IMR-90 (cell line): Measurements from ENCODE around the gene SLC22A2.

Experiments used
- BHLHE40 ChIP-seq: fragments of 150-350 bp; IDR thresholded peaks from 2 replicates; pipeline ENCODE4 v1.6.1; 2016; ENCODE audit warnings: mild to moderate bottlenecking, low read depth, low read length
- CEBPB ChIP-seq: IDR thresholded peaks from 2 replicates; pipeline ENCODE4 v1.6.1; 2012; ENCODE audit warnings: low read depth, low read length, improper control_type of control experiment
- CTCF ChIP-seq: conservative IDR thresholded peaks from 2 replicates; pipeline ENCODE4 v1.5.1; 2012; ENCODE audit warnings: mild to moderate bottlenecking, low read depth, low read length, improper control_type of control experiment
- ELK1 ChIP-seq: fragments of 150-350 bp; IDR thresholded peaks from 2 replicates; pipeline ENCODE4 v1.6.1; 2016; ENCODE audit warnings: low read depth, mild to moderate bottlenecking, low read length, moderate library complexity, borderline replicate concordance
- MAFK ChIP-seq: IDR thresholded peaks from 2 replicates; pipeline ENCODE4 v1.6.1; 2012; ENCODE audit warnings: low read depth, low read length, improper control_type of control experiment
- MXI1 ChIP-seq: IDR thresholded peaks from 2 replicates; pipeline ENCODE4 v1.6.1; 2012; ENCODE audit warnings: low read depth, mild to moderate bottlenecking, low read length, moderate library complexity, borderline replicate concordance
- POLR2A ChIP-seq: IDR thresholded peaks from 2 replicates; pipeline ENCODE4 v1.6.1; 2012; ENCODE audit warnings: mild to moderate bottlenecking, low read depth, low read length
- RAD21 ChIP-seq: IDR thresholded peaks from 2 replicates; pipeline ENCODE4 v1.6.1; 2012; ENCODE audit warnings: low read length, improper control_type of control experiment
- RCOR1 ChIP-seq: IDR thresholded peaks from 2 replicates; pipeline ENCODE4 v1.6.1; 2012; ENCODE audit warnings: mild to moderate bottlenecking, low read length, improper control_type of control experiment; ENCODE audit not compliant: insufficient replicate concordance
- SMC3 ChIP-seq: fragments of 150-350 bp; IDR thresholded peaks from 2 replicates; pipeline ENCODE4 v1.6.1; 2016; ENCODE audit warnings: low read depth, mild to moderate bottlenecking, antibody characterized with exemption, low read length, moderate library complexity
- TF ChIP-seq, protein P1 (sequence below): fragments of 150-350 bp; IDR thresholded peaks from 2 replicates; pipeline ENCODE4 v1.6.1; 2017; ENCODE audit warnings: mild to moderate bottlenecking, antibody characterized with exemption, low read length, low read depth

GRCh38 chr6:160282444-160282843, 23.8 kb upstream of the SLC22A2 start:
- no peak for TF ChIP-seq CTCF
- no peak for TF ChIP-seq POLR2A
- TF ChIP-seq, protein P1, sequence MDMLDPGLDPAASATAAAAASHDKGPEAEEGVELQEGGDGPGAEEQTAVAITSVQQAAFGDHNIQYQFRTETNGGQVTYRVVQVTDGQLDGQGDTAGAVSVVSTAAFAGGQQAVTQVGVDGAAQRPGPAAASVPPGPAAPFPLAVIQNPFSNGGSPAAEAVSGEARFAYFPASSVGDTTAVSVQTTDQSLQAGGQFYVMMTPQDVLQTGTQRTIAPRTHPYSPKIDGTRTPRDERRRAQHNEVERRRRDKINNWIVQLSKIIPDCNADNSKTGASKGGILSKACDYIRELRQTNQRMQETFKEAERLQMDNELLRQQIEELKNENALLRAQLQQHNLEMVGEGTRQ, result no peak
- TF ChIP-seq SMC3, result no peak
- TF ChIP-seq MXI1, result no peak
- no peak for TF ChIP-seq RAD21
- TF ChIP-seq CEBPB, result no peak
- TF ChIP-seq MAFK, result no peak
- TF ChIP-seq RCOR1, result no peak
- TF ChIP-seq ELK1, result no peak
- no peak for TF ChIP-seq BHLHE40
